ENCODE results near the gene SLC24A3.

SLC24A3 gene

DNA sequence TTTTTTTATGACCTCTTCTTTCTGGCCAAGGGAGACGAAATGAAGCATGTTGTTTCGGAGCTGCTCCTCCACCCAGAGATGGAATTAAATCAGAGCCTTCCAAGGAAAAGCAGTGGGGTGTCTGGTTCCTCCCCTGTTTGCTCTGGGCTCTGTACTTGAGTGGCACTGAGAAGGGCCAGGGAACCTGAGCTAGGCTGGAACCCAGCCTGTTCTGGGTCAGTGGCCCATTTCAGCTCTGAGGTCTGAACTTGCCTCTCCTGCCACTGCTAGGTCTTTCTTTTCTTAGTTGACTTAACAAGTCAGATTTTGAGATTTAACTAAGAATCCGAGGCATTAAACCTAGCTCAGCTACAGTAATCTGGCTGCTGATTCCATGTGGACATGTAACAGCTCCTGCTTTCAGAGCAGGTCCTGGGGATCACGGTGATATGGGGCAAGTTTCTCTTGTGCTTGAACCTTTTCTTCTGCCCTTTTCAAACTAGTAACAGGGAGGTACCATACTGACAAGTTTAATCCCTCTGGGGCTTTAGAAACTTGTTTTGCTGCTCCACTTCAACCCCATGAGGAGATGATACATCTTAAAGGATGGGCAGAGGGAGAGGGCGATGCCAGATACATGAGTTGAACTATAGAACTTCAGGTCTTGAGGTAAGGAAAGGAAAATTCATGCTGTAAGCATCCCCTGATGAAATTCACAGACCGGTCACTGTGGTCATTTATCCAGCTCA lies 101.1 kb downstream of the SLC24A3 start:
- no peaks in the 10 kb centered on the region for H3K9me3 ChIP-seq (replicated peaks; ENCODE audit: low read length)
- H3K4me3 ChIP-seq (ENCODE audit: low read length): no peak overlapping the region
- no peak overlapping the region for H3K4me2 ChIP-seq (ENCODE audit: low read length)
- no peak overlapping the region for H3K9ac ChIP-seq (ENCODE audit: low read depth, low read length)
- H3K4me1 ChIP-seq (ENCODE audit: control insufficient read depth, insufficient read depth, low read length): no peaks in the 10 kb centered on the region
- H3K27me3 ChIP-seq (ENCODE audit: control insufficient read depth, insufficient read depth, low read length): no peaks in the 10 kb centered on the region
- no peaks in the 10 kb centered on the region for H3K36me3 ChIP-seq (ENCODE audit: insufficient read depth, low read length)

- Histone ChIP-seq H3K36me3 (ENCODE audit: insufficient read depth, low read length) (no peaks in the 10 kb centered on the region), H3K4me1 (ENCODE audit: control insufficient read depth, insufficient read depth, low read length) (no peaks in the 10 kb centered on the region), H3K9me3 (replicated peaks; ENCODE audit: low read length) (no peaks in the 10 kb centered on the region), H3K27me3 (ENCODE audit: control insufficient read depth, insufficient read depth, low read length) (no peaks in the 10 kb centered on the region), H3K4me2 (ENCODE audit: low read length) (no peak overlapping the region), H3K9ac (ENCODE audit: low read depth, low read length) (no peak overlapping the region), H3K4me3 (ENCODE audit: low read length) (no peak overlapping the region)
Observed at GRCh38 chr20:19314621-19315020, 102.2 kb downstream of the SLC24A3 start.

DNA sequence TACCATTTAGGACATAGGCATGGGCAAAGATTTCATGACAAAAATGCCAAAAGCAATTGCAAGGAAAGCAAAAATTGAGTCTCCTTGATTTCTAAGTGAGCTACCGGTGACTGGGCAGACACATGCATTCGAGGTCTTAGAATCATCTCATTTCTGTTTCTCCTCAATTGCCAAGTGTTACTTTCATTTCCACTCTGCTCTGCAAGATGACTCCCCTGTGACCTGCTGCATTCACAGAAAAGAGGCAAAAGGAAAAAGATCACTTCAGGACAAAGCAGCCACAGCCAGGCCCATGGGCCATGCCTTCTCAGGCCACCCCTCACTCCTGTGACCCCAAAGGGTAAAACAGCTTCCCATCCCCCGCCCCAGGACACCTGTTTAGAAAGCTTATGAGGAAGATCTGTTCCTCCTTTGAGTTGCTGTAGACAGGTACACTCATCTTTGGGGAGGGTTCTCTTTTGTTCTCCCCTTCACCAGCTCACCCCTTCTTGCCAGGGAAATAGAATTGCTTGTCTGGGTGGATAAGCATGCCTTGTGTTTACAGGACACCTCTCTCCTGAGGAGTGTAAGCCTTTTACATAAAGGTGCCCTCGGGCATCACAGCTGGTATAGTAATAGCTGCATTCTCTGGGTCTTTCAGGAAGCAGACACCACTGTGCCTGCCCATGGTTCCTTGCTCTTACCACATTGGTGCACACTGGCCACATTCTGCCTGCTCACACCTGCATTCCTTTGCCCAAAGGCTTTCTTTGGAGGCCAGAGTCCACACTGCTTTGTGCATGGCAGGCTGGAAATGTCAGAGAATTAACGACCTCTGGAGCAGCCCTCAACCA lies 105.0 kb downstream of the SLC24A3 start:
- Histone ChIP-seq H3K4me3 (ENCODE audit: low read length) (no peak overlapping the region), H3K9ac (ENCODE audit: low read depth, low read length) (no peak overlapping the region), H3K4me1 (ENCODE audit: control insufficient read depth, insufficient read depth, low read length) (no peaks in the 10 kb centered on the region), H3K4me2 (ENCODE audit: low read length) (no peak overlapping the region), H3K27me3 (ENCODE audit: control insufficient read depth, insufficient read depth, low read length) (no peaks in the 10 kb centered on the region), H3K9me3 (replicated peaks; ENCODE audit: low read length) (peaks cover 2% of the 10 kb centered on the region), H3K36me3 (ENCODE audit: insufficient read depth, low read length) (no peaks in the 10 kb centered on the region)

DNA sequence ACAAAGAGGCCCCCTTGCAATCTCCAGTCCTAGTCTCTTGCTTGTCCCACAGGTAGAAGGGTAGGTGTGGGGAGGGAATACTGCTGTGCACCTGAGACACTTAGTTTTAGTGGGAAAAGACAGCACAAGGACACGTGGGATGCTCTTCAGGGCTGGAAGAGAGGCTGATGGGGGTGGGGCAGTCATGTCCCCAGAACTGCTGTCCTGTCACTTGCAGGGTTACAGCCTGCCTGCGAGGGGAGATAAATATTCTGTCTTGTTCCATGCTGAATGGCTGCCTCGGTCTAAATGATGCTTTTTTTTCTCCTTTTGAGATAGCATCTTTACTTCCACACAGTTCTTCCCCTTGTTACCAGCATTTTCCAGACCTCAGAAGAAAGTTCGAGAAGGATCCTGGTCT lies 106.2 kb downstream of the SLC24A3 start:
- H3K4me2 ChIP-seq (ENCODE audit: low read length): no peak overlapping the region
- H3K9ac ChIP-seq (ENCODE audit: low read depth, low read length): no peak overlapping the region
- no peaks in the 10 kb centered on the region for H3K27me3 ChIP-seq (ENCODE audit: control insufficient read depth, insufficient read depth, low read length)
- no peaks in the 10 kb centered on the region for H3K4me1 ChIP-seq (ENCODE audit: control insufficient read depth, insufficient read depth, low read length)
- no peaks in the 10 kb centered on the region for H3K36me3 ChIP-seq (ENCODE audit: insufficient read depth, low read length)
- H3K9me3 ChIP-seq (replicated peaks; ENCODE audit: low read length): peaks cover 4% of the 10 kb centered on the region
- no peak overlapping the region for H3K4me3 ChIP-seq (ENCODE audit: low read length)

DNA sequence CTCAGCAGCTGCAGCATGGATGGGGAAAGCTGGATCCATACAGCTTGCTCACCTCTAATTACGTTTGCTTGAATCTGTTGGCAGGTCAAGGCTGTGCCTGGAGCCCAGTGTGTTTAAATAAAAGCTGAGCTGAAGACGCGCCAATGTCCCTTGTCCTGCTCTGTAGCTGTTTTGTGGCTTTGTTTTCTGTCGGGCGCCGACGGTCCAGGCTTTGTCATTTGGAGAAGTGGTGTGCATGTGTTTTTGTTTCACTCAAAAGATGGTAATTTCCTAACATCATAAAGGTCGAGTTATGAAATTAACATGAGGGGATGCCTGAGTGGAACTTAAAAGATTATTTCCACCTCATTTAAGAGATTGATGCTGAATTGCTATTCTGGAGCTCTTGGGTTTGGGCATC lies 107.6 kb downstream of the SLC24A3 start:
- Histone ChIP-seq H3K27me3 (ENCODE audit: control insufficient read depth, insufficient read depth, low read length) (no peaks in the 10 kb centered on the region), H3K4me2 (ENCODE audit: low read length) (no peak overlapping the region), H3K9ac (ENCODE audit: low read depth, low read length) (no peak overlapping the region), H3K4me3 (ENCODE audit: low read length) (no peak overlapping the region), H3K4me1 (ENCODE audit: control insufficient read depth, insufficient read depth, low read length) (no peaks in the 10 kb centered on the region), H3K9me3 (replicated peaks; ENCODE audit: low read length) (peaks cover 4% of the 10 kb centered on the region), H3K36me3 (ENCODE audit: insufficient read depth, low read length) (no peaks in the 10 kb centered on the region)

DNA sequence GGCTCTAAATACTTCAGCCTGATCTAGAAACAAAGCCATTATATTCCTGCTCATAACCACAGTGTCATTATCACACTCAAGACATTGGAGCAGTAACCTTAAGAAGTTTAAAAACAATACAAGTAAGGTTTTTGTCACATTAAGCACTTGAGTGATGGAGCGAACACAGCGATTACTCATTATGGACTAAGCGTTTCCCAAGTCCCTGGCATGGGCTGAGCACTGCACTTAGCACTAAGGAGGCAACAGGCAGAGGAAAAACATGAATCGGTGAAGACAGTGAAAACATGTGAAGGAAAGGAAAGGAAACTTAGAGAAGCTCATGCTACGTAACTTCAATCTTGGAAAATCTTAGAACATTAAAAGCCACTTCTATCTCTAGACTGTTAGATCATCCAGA lies 108.7 kb downstream of the SLC24A3 start:
- no peak overlapping the region for H3K9ac ChIP-seq (ENCODE audit: low read depth, low read length)
- H3K4me2 ChIP-seq (ENCODE audit: low read length): no peak overlapping the region
- H3K4me1 ChIP-seq (ENCODE audit: control insufficient read depth, insufficient read depth, low read length): no peaks in the 10 kb centered on the region
- H3K9me3 ChIP-seq (replicated peaks; ENCODE audit: low read length): peaks cover 4% of the 10 kb centered on the region
- no peak overlapping the region for H3K4me3 ChIP-seq (ENCODE audit: low read length)
- H3K36me3 ChIP-seq (ENCODE audit: insufficient read depth, low read length): no peaks in the 10 kb centered on the region
- H3K27me3 ChIP-seq (ENCODE audit: control insufficient read depth, insufficient read depth, low read length): no peaks in the 10 kb centered on the region

GRCh38 chr20:19322061-19322985 lies 109.9 kb downstream of the SLC24A3 start:
- Histone ChIP-seq H3K4me2 (ENCODE audit: low read length) (no peak overlapping the region), H3K4me1 (ENCODE audit: control insufficient read depth, insufficient read depth, low read length) (no peaks in the 10 kb centered on the region), H3K4me3 (ENCODE audit: low read length) (no peak overlapping the region), H3K9me3 (replicated peaks; ENCODE audit: low read length) (peaks cover 4% of the 10 kb centered on the region), H3K36me3 (ENCODE audit: insufficient read depth, low read length) (no peaks in the 10 kb centered on the region), H3K9ac (ENCODE audit: low read depth, low read length) (no peak overlapping the region), H3K27me3 (ENCODE audit: control insufficient read depth, insufficient read depth, low read length) (no peaks in the 10 kb centered on the region)

- no peak overlapping the region for H3K4me3 ChIP-seq (ENCODE audit: low read length)
- no peaks in the 10 kb centered on the region for H3K4me1 ChIP-seq (ENCODE audit: control insufficient read depth, insufficient read depth, low read length)
- no peak overlapping the region for H3K9ac ChIP-seq (ENCODE audit: low read depth, low read length)
- no peaks in the 10 kb centered on the region for H3K27me3 ChIP-seq (ENCODE audit: control insufficient read depth, insufficient read depth, low read length)
- no peak overlapping the region for H3K4me2 ChIP-seq (ENCODE audit: low read length)
- H3K36me3 ChIP-seq (ENCODE audit: insufficient read depth, low read length): no peaks in the 10 kb centered on the region
- H3K9me3 ChIP-seq (replicated peaks; ENCODE audit: low read length): peaks cover 2% of the 10 kb centered on the region
Observed at GRCh38 chr20:19327401-19327800, 115.0 kb downstream of the SLC24A3 start.

DNA sequence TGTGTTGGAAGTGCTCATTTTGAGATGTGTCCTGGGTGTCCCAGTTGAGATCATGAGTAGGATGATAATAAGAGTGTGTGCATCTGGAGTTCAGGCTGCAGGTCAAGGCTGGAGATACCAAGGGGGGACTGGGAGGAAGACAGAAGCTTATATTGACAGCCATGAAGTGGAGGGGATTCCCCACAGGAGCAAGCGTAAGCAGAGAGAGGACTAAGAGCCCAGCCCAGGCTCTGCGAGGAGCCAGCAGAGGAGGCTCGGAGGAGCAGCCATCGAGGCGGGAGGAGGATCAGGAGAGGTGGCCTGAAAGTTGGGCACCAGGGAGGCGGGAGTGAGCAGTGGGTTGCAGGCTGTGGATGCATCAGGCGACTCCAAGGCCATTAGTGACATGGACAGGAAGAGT lies 116.2 kb downstream of the SLC24A3 start:
- no peaks in the 10 kb centered on the region for H3K36me3 ChIP-seq (ENCODE audit: insufficient read depth, low read length)
- no peak overlapping the region for H3K4me2 ChIP-seq (ENCODE audit: low read length)
- H3K4me1 ChIP-seq (ENCODE audit: control insufficient read depth, insufficient read depth, low read length): no peaks in the 10 kb centered on the region
- H3K4me3 ChIP-seq (ENCODE audit: low read length): no peak overlapping the region
- H3K9ac ChIP-seq (ENCODE audit: low read depth, low read length): no peak overlapping the region
- no peaks in the 10 kb centered on the region for H3K27me3 ChIP-seq (ENCODE audit: control insufficient read depth, insufficient read depth, low read length)
- H3K9me3 ChIP-seq (replicated peaks; ENCODE audit: low read length): no peaks in the 10 kb centered on the region

GRCh38 chr20:19330038-19330437 lies 117.6 kb downstream of the SLC24A3 start:
- Histone ChIP-seq H3K9ac (ENCODE audit: low read depth, low read length) (no peak overlapping the region), H3K4me1 (ENCODE audit: control insufficient read depth, insufficient read depth, low read length) (no peaks in the 10 kb centered on the region), H3K9me3 (replicated peaks; ENCODE audit: low read length) (no peaks in the 10 kb centered on the region), H3K4me2 (ENCODE audit: low read length) (no peak overlapping the region), H3K36me3 (ENCODE audit: insufficient read depth, low read length) (no peaks in the 10 kb centered on the region), H3K27me3 (ENCODE audit: control insufficient read depth, insufficient read depth, low read length) (no peaks in the 10 kb centered on the region), H3K4me3 (ENCODE audit: low read length) (no peak overlapping the region)

DNA sequence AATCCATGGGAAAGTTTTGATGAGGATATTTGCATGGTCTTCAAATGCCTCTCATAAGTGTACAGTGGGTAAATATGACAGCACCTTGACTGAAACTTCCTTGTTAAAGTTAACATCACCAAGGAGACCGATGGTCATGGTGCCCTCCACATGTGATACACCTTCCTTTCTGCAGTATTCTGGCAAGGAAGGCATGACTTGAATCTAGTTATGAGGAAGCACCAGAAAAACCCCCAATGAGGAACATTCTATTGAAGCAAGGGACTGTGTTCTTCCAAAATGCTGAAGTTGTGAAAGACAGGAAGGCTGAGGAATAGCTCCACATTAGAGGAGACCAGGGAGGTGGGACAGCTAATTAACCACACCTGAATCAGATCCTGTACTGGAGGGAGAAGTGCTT lies 118.3 kb downstream of the SLC24A3 start:
- no peaks in the 10 kb centered on the region for H3K4me1 ChIP-seq (ENCODE audit: control insufficient read depth, insufficient read depth, low read length)

More for the DNA sequence above, 118.3 kb downstream of the SLC24A3 start:
- Histone ChIP-seq H3K9me3 (replicated peaks; ENCODE audit: low read length) (no peaks in the 10 kb centered on the region), H3K4me2 (ENCODE audit: low read length) (no peak overlapping the region), H3K27me3 (ENCODE audit: control insufficient read depth, insufficient read depth, low read length) (no peaks in the 10 kb centered on the region), H3K4me3 (ENCODE audit: low read length) (no peak overlapping the region), H3K9ac (ENCODE audit: low read depth, low read length) (no peak overlapping the region), H3K36me3 (ENCODE audit: insufficient read depth, low read length) (no peaks in the 10 kb centered on the region)
